ENCODE results near the gene C10orf90. TPM values are rescaled to one million over a fixed set of nuclear protein-coding genes. Genes with fewer than 3 reads are reported as not detected.

The C10orf90 gene
- not detected for polyA plus RNA-seq (2012; ENCODE audit: insufficient read length, low read depth)

GRCh38 chr10:126670056-126670894 lies at the start of gene C10orf90:
TSS of gene C10orf90 (minus strand) at chr10:126670693. CDS start at chr10:126670480, 213 bp downstream.
- TF ChIP-seq TAF1 (IDR thresholded peaks at IDR 0.05; ENCODE audit: borderline replicate concordance, insufficient read depth, low read length) (no peak), SIN3A (IDR thresholded peaks at IDR 0.05; ENCODE audit: borderline replicate concordance, insufficient read depth, low read length) (no peak), REST (IDR thresholded peaks at IDR 0.05; ENCODE audit: insufficient read depth in 1 of 2, low read depth in 2 of 2, low read length in 2 of 2) (no peak), POLR2AphosphoS5 (IDR thresholded peaks at IDR 0.05; ENCODE audit: low read depth, low read length) (no peak), FOXP2 (optimal IDR thresholded peaks at IDR 0.05; ENCODE audit: borderline replicate concordance, extremely low read depth, extremely low read length, insufficient read depth) (no peak)

DNA sequence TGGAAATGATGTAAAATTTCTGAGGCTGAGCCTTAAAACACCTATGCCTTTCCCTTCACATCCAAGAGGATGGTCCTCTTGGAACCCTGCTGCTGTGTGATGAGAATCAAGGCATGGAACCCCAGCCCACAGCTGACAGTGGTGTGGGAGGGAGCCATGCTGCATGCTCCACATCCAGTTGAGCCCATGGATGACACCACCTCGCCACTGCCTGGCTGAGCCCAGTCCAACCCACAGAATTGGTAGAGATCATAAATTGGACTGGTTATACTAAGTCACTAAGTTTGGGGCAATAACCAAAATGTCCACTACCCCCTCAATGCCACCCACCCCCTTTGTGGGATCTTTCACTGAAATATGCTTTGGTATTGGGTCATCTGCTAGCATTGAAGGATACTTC lies 45.9 kb upstream of the C10orf90 start:
- no peak for TF ChIP-seq POLR2AphosphoS5 (IDR thresholded peaks at IDR 0.05; ENCODE audit: low read depth, low read length)
- no peak for TF ChIP-seq TAF1 (IDR thresholded peaks at IDR 0.05; ENCODE audit: borderline replicate concordance, insufficient read depth, low read length)
- TF ChIP-seq FOXP2 (optimal IDR thresholded peaks at IDR 0.05; ENCODE audit: borderline replicate concordance, extremely low read depth, extremely low read length, insufficient read depth), result no peak
- no peak for TF ChIP-seq REST (IDR thresholded peaks at IDR 0.05; ENCODE audit: insufficient read depth in 1 of 2, low read depth in 2 of 2, low read length in 2 of 2)
- no peak for TF ChIP-seq SIN3A (IDR thresholded peaks at IDR 0.05; ENCODE audit: borderline replicate concordance, insufficient read depth, low read length)

DNA sequence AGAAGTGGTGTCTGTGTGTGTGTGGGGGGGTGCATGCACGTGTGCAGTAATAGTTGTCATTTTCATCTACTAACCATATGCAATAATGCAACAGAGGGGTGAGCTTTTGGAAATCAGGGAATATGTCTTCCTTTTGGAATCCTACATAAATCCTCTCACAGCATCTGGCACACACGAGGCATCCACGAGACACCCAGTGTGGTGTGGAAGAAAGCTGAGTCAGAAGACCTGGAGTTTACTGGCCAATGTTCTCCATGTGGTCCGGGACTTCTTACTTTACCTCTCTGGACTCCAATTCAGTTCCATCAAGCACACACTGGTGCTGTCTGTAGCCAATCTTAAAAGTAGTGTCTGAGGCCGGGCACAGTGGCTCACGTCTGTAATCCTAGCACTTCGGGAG lies 43.1 kb upstream of the C10orf90 start:
- TF ChIP-seq POLR2AphosphoS5 (IDR thresholded peaks at IDR 0.05; ENCODE audit: low read depth, low read length) (no peak), TAF1 (IDR thresholded peaks at IDR 0.05; ENCODE audit: borderline replicate concordance, insufficient read depth, low read length) (no peak), FOXP2 (optimal IDR thresholded peaks at IDR 0.05; ENCODE audit: borderline replicate concordance, extremely low read depth, extremely low read length, insufficient read depth) (no peak), REST (IDR thresholded peaks at IDR 0.05; ENCODE audit: insufficient read depth in 1 of 2, low read depth in 2 of 2, low read length in 2 of 2) (no peak), SIN3A (IDR thresholded peaks at IDR 0.05; ENCODE audit: borderline replicate concordance, insufficient read depth, low read length) (no peak)

- TF ChIP-seq SIN3A (IDR thresholded peaks at IDR 0.05; ENCODE audit: borderline replicate concordance, insufficient read depth, low read length) (no peak), FOXP2 (optimal IDR thresholded peaks at IDR 0.05; ENCODE audit: borderline replicate concordance, extremely low read depth, extremely low read length, insufficient read depth) (no peak), POLR2AphosphoS5 (IDR thresholded peaks at IDR 0.05; ENCODE audit: low read depth, low read length) (no peak), TAF1 (IDR thresholded peaks at IDR 0.05; ENCODE audit: borderline replicate concordance, insufficient read depth, low read length) (no peak), REST (IDR thresholded peaks at IDR 0.05; ENCODE audit: insufficient read depth in 1 of 2, low read depth in 2 of 2, low read length in 2 of 2) (no peak)
Measured at GRCh38 chr10:126712681-126713080, 42.2 kb upstream of the C10orf90 start.
